ENCODE measurements around the gene GPC5.
A peak's percentile ranks its signal among the peaks of the same experiment; 100 is the strongest.
"Not testable (repeated sequence)": the region's sequence is repeated elsewhere in the genome, so short reads cannot be mapped to it uniquely, and the experiment has no call there.

The GPC5 gene

GRCh38 chr13:91398413-91399188, at the start of gene GPC5:
Gene GPC5, plus strand, starts transcription at chr13:91398621.
- DNase-seq: peak; percentile 47 to 56

- peak; percentile 85 to 94 for DNase-seq
These were observed 49.5 kb upstream of the GPC5 start for GRCh38 chr13:91348906-91349435.

GRCh38 chr13:91349992-91350911, 48.2 kb upstream of the GPC5 start:
- DNase-seq: no peak

- no peak for DNase-seq
These were observed 47.3 kb upstream of the GPC5 start for GRCh38 chr13:91351123-91351522.

- no peak for DNase-seq
These were observed 46.4 kb upstream of the GPC5 start for GRCh38 chr13:91351980-91352379.

GRCh38 chr13:91352891-91353290, 45.5 kb upstream of the GPC5 start:
- DNase-seq: not testable (repeated sequence)

- DNase-seq: no peak
These were observed 44.9 kb upstream of the GPC5 start for GRCh38 chr13:91353494-91353893.

- no peak for DNase-seq
These were observed 43.2 kb upstream of the GPC5 start for GRCh38 chr13:91355099-91355825.

GRCh38 chr13:91355826-91356710, 42.4 kb upstream of the GPC5 start:
- DNase-seq: no peak

- no peak for DNase-seq
These were observed 41.4 kb upstream of the GPC5 start for GRCh38 chr13:91356919-91357612.

- DNase-seq: no peak
These were observed 40.6 kb upstream of the GPC5 start for GRCh38 chr13:91357613-91358386.

GRCh38 chr13:91358387-91358782, 40.0 kb upstream of the GPC5 start:
- DNase-seq: no peak

- DNase-seq: no peak
These were observed 39.3 kb upstream of the GPC5 start for GRCh38 chr13:91359111-91359510.

GRCh38 chr13:91359631-91360030, 38.8 kb upstream of the GPC5 start:
- no peak for DNase-seq

GRCh38 chr13:91360246-91360751, 38.1 kb upstream of the GPC5 start:
- no peak for DNase-seq

- DNase-seq: no peak
These were observed 36.6 kb upstream of the GPC5 start for GRCh38 chr13:91361755-91362271.

- DNase-seq: no peak
These were observed 35.5 kb upstream of the GPC5 start for GRCh38 chr13:91362908-91363307.

- DNase-seq: no peak
These were observed 30.3 kb upstream of the GPC5 start for GRCh38 chr13:91368101-91368500.

- DNase-seq: no peak
These were observed 29.6 kb upstream of the GPC5 start for GRCh38 chr13:91368676-91369440.
